Epidermal melanocyte (primary cell): ENCODE measurements around the gene GPR176.

Experiments used
- DNase-seq: peaks from one replicate; pipeline ENCODE4 v3.0.0; 2011; ENCODE audit warnings: low spot score; ENCODE audit not compliant: insufficient read length

The GPR176 gene

DNA sequence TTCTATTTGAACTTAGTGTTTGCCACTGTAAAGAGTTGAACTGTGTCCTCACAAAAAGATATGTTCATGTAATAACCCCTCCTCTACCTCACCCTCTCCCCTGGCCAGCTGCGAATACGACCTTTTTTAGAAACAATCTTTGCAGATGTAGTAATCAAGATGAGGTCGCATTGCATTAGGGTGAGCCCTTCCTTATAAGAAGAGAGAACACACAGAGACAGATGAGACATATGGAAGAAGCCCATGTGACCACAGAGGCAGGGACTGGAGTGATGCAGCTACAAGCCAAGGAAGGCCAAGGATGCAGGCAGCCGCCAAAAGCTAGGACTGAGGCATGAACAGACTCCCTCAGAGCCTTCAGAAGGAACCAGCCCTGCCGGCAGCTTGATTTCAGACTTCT is 27.6 kb downstream of the GPR176 start:
- DNase-seq: no peak

DNA sequence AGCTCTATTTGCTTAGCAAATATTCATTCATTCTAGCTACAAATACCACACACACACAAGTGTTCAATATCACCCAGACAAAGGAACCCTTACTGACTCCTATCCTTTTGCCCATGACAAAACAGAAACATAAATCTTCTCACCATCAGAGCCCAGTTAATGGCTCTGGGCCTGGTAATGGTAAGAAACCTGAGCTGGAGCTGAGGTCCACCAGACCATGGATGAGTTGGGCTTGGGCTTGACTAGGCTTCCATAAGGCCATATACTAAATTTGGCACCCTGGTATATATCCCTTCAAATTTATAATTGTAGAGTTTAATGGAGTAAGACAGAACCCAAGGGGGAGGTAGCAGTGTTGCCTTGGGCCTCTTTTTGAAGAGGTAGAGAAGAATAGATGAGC is 29.4 kb downstream of the GPR176 start:
- DNase-seq: no peak

DNA sequence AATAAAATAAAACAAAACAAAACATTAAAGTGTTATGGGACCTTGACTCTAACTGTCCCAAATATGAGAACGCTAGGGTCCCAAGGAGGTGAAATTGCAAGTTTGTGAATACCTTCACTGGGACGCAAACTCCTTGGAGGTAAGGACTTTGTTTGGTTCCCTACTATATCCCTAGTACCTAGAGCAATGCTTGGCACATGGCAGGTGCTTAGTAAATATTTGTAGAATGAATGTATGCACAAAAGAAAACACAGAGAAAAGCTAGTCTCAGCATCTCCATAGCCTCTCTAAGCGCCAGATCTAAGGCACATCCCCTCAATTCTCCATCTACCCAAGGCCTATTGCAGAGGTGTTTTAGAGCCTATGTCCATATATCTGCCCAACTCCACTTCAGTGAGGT is 30.5 kb downstream of the GPR176 start:
- no peak for DNase-seq

DNA sequence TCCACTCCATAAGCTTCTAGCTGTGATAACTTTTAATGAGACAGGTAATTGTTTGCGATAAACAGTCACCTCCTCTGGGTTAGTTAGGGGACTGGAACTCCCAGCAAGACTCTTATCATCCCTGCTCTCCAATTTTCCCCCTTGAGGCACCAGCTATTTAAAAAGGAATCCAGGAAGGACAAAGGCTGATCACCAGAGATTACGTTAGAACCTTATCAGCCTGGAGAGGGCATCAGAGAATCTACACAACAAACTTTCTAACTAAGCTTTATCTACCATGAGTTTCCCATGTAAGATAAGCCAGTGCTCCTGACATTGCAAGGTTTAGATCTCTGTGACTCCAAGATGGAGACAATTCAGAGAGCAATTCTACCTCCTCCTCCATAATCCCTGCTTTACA is 31.3 kb downstream of the GPR176 start:
- DNase-seq: no peak

DNA sequence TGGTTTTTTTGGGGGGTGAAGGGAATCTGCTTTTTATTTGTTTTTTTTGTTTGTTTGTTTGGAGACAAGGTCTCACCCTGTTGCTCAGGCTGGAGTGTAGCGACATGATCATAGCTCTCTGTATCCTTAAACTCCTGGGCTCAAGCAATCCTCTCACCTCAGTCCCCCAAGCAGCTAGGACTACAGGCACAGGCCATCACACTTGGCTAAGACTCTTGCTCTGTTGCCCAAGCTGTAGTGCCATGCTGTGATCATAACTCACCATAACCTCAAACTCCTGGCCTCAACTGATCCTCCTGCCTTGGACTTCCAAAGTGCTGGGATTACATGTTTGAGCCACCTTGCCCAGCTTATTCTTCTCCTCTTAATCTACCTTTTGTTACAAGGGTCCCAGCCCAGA is 31.8 kb downstream of the GPR176 start:
- no peak for DNase-seq

DNA sequence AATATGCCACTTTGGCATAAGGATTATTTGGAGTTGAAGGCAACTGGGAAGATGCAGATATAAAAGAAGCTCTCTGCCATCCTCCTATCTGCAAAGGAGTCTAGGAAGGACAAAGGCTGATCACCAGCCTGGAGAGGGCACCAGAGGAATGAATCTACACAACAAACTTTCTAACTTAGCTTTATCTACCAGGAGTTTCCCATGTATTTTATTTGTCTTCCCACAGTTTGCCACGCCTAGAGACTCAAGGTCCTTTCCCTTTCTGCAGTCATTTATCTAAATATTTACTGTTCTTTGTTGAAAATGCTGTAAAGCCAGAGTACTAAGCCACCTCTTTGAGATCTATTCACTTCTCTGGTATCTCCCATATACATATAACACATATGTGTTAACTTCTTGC is 32.2 kb downstream of the GPR176 start:
- peak; percentile 69 for DNase-seq

DNA sequence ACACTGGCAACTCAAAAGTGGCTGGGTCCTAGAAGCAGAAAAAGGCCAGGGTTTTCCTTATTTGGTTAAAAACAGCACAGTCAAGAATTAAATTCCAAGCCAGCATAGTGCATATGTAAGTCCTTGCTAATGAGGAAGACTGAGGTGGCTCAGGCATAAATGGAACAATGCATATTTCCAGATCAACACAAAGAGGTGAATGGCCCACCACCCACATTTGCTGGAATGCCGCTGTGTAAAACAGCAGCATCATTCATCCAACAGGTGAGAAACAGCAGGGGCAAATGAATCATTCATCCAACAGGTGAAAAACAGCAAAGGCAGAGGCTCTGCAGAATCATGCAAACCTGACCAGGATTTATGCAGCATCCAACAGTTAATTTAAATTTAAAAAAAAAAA is 32.9 kb downstream of the GPR176 start:
- no peak for DNase-seq

DNA sequence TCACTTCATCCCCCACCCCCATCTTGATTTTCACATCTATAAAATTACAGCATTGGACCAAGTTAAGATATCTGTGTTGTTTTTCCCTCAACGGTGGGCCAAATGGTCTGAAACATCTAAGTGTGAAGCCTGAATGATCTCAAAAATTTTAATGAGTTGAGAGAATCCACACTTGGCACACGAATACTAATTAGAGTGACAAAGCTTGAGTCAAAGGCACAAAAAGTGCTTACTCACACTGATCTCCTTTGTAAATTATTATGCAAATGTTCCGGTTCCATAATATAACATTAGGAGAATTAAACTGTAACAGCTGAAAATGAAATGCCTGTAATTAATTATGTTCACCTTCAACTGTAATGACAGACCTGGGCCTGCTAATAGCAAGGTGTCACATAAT is 33.6 kb downstream of the GPR176 start:
- DNase-seq: no peak

DNA sequence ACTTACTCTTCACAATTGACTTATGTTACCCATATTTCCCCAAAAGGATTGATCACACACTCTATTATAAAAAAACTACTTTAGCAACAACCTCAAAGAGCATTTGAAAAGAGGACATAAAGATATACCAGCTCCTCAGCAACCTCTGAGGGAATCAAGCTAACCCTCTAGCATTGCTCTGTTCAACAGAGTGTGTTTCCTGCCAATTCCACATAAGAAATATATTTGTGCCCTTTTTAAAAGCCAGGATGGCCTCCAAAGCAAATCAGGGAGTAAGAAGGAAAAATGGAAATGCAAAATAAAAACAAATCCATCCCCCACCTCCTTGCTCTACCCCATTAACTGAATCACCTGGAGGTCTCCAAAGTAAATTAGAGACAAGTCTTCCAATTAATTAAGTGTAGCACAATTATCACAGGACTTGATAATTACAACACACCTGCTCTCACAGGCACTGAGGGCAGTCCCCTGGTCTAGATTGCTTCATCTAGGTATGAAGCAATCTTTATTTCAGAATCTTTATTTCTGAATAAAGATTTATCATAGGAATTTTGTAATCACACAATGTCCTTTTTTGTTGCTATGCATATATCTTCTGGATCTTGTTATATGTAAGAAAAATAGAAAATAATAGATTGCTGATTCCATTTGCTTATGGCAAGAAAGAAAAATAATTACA is 34.8 kb downstream of the GPR176 start:
- no peak for DNase-seq

DNA sequence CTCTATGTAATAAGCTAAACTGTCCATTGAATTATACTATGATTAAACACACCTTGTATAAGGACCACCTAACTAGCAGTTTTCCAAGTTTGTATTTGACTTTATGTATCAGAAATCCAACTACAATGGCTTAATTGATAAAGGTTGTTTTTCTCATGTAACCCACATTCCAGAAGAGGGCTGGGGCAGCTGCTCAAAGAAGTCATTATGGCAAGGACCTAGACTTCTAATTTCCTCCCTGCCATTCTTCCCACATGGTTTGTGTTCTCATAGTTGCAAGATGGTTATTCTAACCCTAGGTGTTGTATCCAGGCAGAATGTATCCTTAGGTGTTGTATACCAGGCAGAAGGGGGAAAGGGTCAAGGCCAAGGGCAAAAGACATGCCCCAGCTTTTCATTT is 35.7 kb downstream of the GPR176 start:
- DNase-seq: no peak

DNA sequence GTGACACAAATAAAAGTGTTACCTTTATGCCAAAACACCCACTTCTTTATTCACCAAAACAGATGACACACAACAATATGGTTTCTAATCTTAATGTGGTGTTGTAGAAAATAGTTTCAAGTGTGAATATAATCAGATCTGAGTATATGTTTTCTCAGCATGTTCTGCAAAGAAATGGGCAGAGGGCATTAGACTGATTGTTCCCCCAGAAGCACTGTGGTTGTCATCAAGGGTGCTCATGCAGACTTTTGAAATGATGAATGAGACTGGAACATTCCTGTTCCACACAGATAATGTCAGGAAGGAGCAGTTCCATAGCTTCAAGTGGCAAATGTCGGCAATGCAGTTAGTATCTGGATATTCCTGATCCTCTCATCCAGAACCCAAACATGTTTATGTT is 37.5 kb downstream of the GPR176 start:
- no peak for DNase-seq

DNA sequence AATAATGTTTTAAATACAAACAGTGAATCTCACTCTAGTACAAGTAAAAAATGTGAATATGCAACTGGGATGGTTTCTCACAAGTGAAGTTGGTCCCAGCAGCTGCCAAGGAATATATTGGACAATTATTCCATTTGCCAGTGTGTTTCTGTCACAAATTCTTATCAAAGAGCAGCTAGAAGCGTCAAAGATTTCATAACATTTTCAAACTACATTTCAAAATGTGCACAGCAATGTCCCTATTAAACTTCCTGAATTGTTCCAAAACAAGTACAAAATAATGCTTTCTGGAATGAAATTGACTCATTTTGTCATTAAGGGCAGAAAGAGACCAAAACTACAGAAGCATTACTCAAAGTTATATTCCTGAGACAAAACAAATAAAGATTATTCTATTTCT is 38.3 kb downstream of the GPR176 start:
- DNase-seq: no peak

DNA sequence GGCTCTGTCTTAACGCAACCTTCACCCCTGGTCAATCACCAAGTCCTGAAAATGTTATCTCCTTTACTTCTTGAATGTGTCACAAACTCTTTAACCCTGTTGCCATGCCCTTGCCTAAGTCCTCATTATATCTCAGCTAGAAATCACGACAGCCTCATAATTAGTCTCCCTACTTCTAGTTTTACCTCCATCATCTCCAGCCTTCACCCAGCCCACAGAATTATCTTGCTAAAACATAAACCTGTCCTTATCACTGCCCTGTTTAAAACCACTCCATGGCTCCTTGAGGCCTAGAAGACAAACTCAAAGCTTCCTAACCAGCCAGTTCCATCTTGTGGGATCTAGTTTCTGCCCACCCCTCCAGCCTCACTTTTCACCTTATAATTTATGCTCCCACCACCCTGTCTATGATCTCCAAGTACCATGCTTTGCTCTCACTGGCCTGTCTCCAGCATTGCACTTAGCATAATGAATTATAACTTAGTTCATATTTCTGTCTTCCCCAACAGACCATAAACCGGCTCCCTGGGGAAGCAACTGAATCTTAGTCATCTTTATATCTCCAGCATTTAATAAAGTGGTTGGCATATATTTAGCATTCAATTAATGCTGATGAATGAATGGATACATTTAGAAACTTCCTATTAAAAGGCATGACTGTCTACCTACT is 39.2 kb downstream of the GPR176 start:
- no peak for DNase-seq

DNA sequence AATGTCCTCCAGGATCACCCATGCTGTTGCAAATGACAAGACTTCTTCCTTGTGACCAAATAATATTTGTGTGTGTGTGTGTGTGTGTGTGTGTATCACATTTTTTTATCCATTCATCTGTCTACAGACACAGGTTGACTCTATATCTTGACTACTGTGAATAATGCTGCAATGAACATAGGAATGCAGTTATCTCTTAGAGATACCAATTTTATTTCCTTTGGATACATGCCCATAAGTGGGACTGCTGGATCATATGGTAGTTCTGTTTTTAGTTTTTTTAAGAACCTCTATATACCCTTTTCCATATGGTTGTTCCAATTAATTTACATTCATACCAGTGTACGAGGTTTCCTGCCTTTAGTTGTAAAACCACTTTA is 41.7 kb downstream of the GPR176 start:
- no peak for DNase-seq

DNA sequence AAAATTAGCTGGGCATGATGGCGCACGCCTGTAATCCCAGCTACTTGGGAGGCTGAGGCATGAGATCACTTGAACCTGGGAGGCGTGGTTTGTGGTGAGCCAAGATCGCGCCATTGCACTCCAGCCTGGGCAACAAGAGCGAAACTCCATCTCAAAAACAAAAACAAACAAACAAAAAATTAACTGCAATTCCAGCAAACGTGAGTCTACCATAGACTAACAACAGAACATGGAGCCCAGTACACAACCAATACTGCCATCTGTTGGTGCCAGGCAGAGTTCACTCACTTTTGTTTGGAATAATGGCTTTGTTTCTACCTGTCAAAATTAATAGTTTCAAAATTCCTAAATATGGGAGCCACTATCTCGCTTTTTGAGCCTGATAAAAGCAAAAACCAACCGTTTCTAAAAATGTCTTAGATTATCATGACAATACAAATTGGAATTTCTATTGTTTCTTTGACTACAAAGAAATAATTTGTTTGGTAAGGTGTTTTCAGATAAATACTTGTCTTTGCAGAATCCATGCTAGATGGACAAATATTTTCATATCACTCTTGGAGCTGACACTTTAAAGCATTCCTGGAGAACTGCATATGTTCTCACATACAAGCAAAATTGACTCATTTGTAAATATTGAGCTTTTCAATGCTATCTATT is 45.0 kb downstream of the GPR176 start:
- DNase-seq: no peak

DNA sequence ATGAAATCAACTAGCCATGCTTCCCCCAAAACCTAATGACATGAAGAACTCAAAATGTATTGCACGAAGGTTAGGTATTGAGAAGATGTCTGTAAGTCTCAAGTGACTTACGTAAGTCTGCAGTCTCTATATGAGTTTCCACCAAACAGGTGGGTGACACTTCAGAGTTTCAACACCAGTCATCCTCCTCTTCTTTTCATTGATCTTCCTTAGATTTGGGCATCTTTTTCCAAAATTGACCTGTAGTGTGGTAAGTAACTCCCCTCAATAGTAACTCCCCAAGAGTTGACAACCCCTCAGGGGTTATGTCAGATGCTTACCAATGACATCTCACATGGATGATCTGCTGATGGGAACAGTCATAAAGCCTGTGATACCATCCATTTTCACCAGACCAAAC is 46.1 kb downstream of the GPR176 start:
- DNase-seq: no peak

DNA sequence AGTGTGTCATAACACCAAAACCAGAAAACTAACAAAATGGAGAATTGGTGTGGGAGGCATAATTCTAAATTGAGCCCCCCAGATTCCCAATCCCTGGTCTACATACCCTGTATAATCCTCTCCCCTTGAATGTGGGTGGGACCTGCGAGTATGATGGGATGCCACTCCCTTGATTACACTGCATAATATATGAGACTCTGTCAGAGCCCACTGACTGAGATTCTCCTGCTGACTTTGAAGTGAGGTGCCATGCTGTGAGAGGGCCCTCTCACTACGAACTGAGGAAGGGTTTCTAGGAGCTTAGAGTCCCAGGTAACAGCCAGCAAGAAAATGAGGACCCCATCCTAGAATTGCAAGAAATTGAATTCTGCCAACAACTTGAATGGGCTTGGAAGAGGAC is 49.5 kb downstream of the GPR176 start:
- DNase-seq: no peak

DNA sequence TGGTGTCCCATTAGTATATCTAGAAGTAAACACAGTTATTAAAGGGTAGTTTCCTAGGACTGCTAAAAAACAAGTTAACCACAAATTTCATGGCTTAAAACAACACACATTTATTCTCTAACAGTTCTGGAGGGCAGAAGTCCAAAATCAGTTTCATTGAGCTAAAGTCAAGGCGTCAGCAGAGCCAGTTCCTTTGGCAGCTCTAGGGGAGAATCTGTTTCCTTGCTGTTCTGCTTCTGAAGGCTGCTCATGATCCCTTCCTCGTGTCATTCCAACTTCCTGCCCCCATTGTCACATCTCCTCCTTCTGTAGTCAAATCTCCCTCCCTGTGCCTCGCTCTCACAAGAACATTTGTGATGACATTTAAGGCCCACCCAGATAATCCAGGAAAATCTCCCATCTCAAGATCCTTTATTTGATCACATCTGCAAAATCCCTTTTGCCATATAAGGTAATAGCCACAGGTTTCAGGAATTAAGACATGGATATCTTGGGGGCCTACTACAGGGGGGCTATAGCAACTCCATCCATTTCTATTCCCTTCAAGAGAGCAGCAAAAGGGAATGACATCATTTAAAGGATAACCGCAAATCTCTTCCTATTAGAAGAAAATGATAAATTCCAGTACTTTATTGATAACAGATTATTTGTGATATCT is 50.1 kb downstream of the GPR176 start:
- DNase-seq: no peak

DNA sequence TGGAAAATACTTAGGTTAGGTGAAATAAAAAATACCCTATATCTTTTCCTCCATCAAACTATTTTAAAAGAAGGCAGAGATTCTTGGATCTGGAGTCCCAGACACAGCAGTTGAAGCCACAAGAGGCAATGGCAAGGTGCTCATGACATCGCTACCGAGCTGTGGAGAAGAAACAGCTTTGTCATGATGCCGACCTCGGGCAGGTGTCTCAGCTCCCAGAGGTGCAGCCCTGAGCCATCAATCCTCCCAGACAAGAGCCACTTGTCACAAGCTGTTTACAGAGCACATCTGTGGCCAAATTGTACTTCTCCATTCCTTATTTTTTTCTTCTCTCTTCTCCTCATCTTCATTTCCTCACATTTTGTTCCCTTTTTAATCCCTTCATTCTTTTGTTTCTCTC is 50.8 kb downstream of the GPR176 start:
- DNase-seq: no peak

DNA sequence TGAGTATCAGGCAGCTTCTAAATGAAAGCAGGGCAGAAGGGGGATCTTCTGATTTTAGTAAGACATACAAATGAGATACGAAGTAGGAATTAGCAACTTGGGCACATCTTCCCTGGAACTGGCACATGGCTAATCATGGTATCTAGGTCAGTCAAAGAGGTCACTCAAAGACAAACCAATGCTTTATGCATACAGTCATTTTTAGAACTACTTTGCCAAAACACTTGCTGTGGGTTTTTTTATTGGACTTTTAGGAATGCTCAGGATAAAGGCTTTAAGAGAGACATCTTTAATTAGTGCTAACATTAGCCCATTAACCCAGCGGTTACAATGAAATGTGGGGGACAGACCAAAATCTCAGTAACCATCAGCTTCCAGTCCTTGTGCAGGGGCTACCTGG is 51.7 kb downstream of the GPR176 start:
- no peak for DNase-seq

DNA sequence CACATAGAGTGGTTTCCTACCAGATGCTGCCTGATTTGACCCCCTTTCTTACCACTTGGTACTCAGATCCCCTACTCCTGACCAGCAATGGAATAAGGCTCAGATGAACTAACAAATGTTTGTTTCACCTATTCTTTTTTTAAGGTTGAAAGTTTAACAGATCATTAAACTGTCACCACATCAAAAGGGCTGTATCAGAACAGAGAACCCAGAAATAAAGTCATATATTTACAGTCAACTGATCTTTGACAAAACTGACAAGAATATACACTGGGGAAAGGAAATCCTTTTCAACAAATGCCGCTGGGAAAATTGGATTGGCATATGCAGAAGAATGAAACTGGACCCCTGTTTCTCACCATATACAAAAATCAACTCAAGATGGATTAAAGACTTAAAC is 56.0 kb downstream of the GPR176 start:
- no peak for DNase-seq

DNA sequence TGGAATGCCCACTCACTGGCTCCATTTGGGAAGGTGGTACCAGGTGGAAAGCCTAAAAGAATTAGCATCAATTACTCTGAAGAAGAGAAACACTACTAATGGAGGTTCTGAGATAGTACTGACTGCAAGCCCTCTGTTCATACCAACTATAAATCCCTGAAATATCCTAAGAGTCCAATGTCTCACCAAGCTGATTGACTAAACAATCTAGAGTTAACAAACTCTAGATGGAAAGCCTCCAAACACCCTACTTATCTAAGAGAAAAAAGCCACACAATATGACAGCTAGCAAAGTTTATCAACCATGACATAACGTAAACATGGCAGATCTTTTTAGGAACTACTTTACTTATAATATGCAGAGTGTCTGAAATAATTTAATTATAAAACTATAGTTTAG is 59.2 kb downstream of the GPR176 start:
- no peak for DNase-seq

DNA sequence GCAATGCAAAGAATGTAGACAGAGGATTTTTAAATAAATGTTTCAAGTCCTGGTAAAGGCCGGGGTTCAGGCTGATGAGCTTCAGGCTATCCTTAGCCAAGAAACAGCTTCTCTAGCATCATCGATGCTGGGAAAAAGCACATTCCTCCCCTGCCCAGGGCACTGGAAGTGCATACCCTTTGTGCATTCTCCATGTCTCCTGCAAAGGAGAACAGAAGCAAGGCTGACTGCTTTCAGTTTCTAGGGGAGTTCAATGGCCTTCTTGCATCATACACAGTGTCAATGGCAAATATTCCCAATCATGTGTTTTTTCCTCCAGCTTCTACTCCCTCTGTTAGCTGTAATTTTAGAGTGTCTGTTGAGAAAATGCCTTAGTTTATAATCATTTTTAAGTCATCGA is 59.9 kb downstream of the GPR176 start:
- DNase-seq: peak; percentile 23
